GM10266 (cell line): ENCODE results near the gene EPN2.
"Not testable (repeated sequence)": the region's sequence is repeated elsewhere in the genome, so short reads cannot be mapped to it uniquely, and the experiment has no call there.

Experiments
- DNase-seq: peaks from one replicate; pipeline ENCODE4 v3.0.0; 2012; ENCODE audit errors: extremely low spot score
- TF ChIP-seq, protein P1 (sequence below): IDR thresholded peaks from 2 replicates; pipeline ENCODE4 v1.5.1; 2012; ENCODE audit warnings: mild to moderate bottlenecking, low read depth; ENCODE audit not compliant: control insufficient read depth, insufficient read depth; ENCODE audit errors: missing control alignments

EPN2 gene

GRCh38 chr17:19348806-19349205 is 111.6 kb downstream of the EPN2 start:
- no peak for DNase-seq
- TF ChIP-seq, protein P1, sequence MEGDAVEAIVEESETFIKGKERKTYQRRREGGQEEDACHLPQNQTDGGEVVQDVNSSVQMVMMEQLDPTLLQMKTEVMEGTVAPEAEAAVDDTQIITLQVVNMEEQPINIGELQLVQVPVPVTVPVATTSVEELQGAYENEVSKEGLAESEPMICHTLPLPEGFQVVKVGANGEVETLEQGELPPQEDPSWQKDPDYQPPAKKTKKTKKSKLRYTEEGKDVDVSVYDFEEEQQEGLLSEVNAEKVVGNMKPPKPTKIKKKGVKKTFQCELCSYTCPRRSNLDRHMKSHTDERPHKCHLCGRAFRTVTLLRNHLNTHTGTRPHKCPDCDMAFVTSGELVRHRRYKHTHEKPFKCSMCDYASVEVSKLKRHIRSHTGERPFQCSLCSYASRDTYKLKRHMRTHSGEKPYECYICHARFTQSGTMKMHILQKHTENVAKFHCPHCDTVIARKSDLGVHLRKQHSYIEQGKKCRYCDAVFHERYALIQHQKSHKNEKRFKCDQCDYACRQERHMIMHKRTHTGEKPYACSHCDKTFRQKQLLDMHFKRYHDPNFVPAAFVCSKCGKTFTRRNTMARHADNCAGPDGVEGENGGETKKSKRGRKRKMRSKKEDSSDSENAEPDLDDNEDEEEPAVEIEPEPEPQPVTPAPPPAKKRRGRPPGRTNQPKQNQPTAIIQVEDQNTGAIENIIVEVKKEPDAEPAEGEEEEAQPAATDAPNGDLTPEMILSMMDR: no peak

DNA sequence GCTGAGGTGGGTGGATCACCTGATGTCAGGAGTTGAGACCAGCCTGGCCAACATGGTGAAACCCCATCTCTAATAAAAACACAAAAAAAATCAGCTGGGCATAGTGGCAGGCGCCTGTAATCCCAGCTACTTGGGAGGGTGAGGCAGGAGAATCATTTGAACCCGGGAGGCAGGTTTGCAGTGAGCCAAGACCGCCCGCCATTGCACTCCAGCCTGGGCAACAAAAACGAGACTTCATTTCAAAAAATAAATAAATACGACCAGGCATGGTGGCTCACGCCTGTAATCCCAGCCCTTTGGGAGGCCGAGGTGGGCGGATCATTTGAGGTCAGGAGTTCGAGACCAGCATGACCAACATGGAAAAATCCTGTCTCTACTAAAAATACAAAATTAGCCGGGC is 116.2 kb downstream of the EPN2 start:
- DNase-seq: not testable (repeated sequence)

GRCh38 chr17:19354748-19355147 is 117.6 kb downstream of the EPN2 start:
- DNase-seq: no peak
- TF ChIP-seq, protein P1: no peak

DNA sequence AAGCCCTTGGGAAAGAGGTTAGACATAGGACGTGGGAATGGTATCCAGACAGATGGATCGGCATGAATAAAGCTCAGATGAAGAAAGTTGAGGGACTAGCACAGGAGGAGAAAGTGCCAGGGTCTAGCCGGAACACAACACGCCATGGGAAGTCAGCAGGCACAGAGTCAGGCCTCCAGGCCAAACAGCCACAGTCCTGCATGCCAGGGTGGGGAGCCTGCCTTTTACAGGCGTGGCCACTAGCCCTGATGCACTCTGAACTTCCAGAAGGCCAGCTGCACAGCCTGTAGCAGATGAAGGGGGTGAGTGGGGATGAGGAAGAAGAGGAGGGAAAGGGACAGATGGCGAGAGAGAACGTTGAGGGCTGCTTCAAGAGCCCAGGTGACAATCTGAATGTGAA is 120.2 kb downstream of the EPN2 start:
- TF ChIP-seq, protein P1: no peak
- DNase-seq: no peak

GRCh38 chr17:19357761-19358160 is 120.6 kb downstream of the EPN2 start:
- no peak for DNase-seq
- TF ChIP-seq, protein P1: no peak

DNA sequence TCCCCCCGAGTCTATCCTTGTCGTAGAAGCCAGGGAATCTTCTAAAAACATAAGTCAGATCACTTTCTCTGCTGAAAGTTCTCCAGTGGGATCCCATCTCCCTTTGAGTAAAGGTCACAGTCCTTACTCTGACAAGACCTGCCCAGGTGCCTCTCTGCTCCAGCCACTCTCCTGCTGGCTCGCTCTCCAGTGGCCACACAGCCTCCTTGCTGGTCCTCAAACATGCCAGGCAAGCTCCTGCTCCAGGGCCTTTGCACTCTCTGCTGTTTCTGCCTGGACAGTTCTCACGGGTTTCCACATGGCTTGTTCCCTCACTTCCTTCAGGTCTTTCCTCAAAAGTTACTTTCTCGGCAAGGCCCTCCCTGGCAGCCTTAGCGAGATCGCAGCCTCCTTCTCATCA is 122.0 kb downstream of the EPN2 start:
- TF ChIP-seq, protein P1: no peak
- DNase-seq: no peak

DNA sequence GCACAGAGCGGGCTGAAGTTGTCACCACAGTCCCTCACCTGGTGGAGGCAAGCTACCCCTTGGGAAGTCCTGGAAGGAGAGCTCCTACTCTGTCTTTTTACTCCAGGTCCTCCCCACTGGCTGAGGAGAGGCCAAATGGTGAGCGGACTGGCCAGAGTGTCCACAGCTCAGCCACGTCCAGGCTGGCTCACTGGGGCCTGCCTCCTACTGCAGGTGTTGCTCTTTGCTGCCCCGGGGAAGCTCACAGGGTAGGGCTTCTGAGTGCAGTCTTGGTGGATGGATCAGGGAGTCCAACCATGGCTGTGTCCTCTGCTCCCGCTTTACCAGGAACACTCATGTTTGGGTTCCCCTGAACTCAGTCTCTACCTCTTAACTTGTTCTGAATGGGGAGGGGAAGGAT is 122.7 kb downstream of the EPN2 start:
- TF ChIP-seq, protein P1: no peak
- no peak for DNase-seq

- TF ChIP-seq, protein P1: no peak
- DNase-seq: no peak
Measured at GRCh38 chr17:19360772-19361171, 123.6 kb downstream of the EPN2 start.
